ENCODE results near the gene SUCO. TPM values are rescaled to one million over a fixed set of nuclear protein-coding genes. Genes with fewer than 3 reads are reported as not detected.

Gene SUCO, protein sequence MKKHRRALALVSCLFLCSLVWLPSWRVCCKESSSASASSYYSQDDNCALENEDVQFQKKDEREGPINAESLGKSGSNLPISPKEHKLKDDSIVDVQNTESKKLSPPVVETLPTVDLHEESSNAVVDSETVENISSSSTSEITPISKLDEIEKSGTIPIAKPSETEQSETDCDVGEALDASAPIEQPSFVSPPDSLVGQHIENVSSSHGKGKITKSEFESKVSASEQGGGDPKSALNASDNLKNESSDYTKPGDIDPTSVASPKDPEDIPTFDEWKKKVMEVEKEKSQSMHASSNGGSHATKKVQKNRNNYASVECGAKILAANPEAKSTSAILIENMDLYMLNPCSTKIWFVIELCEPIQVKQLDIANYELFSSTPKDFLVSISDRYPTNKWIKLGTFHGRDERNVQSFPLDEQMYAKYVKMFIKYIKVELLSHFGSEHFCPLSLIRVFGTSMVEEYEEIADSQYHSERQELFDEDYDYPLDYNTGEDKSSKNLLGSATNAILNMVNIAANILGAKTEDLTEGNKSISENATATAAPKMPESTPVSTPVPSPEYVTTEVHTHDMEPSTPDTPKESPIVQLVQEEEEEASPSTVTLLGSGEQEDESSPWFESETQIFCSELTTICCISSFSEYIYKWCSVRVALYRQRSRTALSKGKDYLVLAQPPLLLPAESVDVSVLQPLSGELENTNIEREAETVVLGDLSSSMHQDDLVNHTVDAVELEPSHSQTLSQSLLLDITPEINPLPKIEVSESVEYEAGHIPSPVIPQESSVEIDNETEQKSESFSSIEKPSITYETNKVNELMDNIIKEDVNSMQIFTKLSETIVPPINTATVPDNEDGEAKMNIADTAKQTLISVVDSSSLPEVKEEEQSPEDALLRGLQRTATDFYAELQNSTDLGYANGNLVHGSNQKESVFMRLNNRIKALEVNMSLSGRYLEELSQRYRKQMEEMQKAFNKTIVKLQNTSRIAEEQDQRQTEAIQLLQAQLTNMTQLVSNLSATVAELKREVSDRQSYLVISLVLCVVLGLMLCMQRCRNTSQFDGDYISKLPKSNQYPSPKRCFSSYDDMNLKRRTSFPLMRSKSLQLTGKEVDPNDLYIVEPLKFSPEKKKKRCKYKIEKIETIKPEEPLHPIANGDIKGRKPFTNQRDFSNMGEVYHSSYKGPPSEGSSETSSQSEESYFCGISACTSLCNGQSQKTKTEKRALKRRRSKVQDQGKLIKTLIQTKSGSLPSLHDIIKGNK (N-terminal part only)
- total RNA-seq (2014; rRNA removed; shearing (Covaris generic)) (21.1 and 24.3 TPM in 2 replicates), polyA plus RNA-seq (2016; fragmentation: Nextera tagmentation; extraction: Ambion mirVana) (12.4 and 12.9 TPM in 2 replicates)

DNA sequence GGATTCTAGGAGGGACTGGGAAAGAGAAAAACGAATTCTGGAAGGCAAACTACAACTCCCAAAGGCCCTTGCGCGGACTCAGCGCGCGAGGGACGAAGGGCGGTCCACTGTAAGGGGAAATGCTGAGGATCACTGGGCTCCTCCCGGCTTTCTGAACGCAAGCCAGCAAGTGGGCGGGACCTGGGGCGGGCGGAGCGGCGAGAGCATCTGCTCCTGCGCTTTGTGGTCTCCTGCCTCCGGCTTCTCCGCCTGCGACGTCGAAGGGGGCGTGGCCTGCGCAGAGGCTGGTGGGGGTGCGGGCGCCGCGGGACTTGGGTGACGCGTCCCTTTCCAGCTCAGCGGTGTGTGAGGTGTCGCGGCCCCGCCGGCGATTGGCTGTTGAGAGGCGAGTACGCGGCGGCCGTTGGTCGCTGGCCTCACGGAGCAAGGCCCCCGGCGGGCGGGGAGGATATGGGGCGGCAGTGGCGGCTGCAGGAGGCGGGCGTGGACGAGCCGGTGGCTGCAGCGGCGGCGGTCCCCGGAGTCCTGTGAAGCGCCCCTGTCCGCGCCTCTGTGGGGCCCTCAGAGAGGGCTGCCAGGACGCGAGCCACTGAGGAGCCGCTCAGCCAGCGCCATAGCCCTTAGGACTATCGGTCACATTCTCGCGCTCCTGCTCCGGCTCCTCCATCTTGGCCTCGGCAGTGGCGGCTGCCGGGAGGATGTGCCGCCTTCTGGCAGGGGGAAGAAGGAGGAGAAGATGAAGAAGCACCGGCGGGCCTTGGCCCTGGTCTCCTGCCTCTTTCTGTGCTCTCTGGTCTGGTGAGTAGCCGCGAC lies at the start of gene SUCO:
Gene SUCO, plus strand, starts transcription at position 451 of the 813 bp plus-strand sequence. Its CDS starts 286 bp downstream, at position 737.
- Histone ChIP-seq H2AFZ (peak within 1 kb of the TSS; percentile 99), H3K4me2 (ENCODE audit: unreplicated experiment) (peak within 1 kb of the TSS; percentile 94), H3K9ac (peak within 1 kb of the TSS; percentile 91), H3K9me2 (ENCODE audit: insufficient read depth) (no peaks in the 10 kb centered on the region), H3K4me1 (ENCODE audit: insufficient read depth) (peaks cover 30% of the 10 kb centered on the region), H3K27ac (peak within 1 kb of the TSS; percentile 91), H3K4me3 (peak within 1 kb of the TSS; percentile 96), H3K36me3 (ENCODE audit: low read depth) (no peaks in the 10 kb centered on the region), H3K79me2 (ENCODE audit: insufficient read depth) (peaks cover 45% of the 10 kb centered on the region), H3K9me3 (ENCODE audit: low read depth) (no peaks in the 10 kb centered on the region), H3F3A (ENCODE audit: insufficient read depth) (peaks cover 21% of the 10 kb centered on the region), H4K20me1 (ENCODE audit: insufficient read depth) (no peaks in the 10 kb centered on the region; the same call in 1 of the 2 replicates), H3K27me3 (replicated peaks; ENCODE audit: insufficient read depth) (no peaks in the 10 kb centered on the region)
- in situ Hi-C loops (cut with MboI): no loop called here
- TF ChIP-seq EZH2phosphoT487 (IDR thresholded peaks at IDR 0.05; ENCODE audit: insufficient read depth, low read depth) (no peak), EZH2 (IDR thresholded peaks at IDR 0.05; ENCODE audit: insufficient read depth, poor library complexity, severe bottlenecking) (no peak)
- peak; percentile 100 for DNase-seq
- WGBS, 2 experiments (ENCODE audit: low coverage in 1 of 2, low lambda C conversion rate in 2 of 2, missing lambda C conversion rate in 2 of 2): 0 to 2% methylated on average over 52 to 53 of the region's 74 CpGs

DNA sequence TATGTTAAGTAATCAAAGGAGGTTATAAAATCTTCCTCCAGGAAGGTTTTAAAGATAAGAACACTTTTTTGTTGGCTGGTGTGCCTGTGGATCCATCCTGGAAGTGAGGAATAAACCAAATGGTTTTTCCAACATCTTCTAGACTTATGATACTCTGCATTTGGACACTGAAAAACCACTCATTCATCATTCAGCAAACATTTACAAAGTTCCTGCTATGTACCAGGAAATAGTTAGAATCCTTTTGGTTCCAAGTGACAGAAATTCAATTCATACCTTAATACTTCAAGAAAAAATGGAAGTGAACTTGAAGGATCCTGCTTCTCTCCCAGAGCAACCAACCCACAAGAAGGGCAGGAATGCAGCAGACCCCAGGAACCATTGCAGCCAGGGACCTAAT lies 49.5 kb upstream of the SUCO start:
- in situ Hi-C loops (cut with MboI): no loop called here
- Histone ChIP-seq H3F3A (ENCODE audit: insufficient read depth) (no peaks in the 10 kb centered on the region), H3K27ac (no peak overlapping the region), H3K4me1 (ENCODE audit: insufficient read depth) (no peaks in the 10 kb centered on the region), H3K79me2 (ENCODE audit: insufficient read depth) (no peaks in the 10 kb centered on the region), H3K4me2 (ENCODE audit: unreplicated experiment) (no peak overlapping the region), H3K9me3 (ENCODE audit: low read depth) (no peaks in the 10 kb centered on the region), H3K27me3 (replicated peaks; ENCODE audit: insufficient read depth) (peaks cover 33% of the 10 kb centered on the region), H3K9ac (no peak overlapping the region), H2AFZ (no peak overlapping the region), H3K4me3 (no peak overlapping the region), H3K9me2 (ENCODE audit: insufficient read depth) (no peaks in the 10 kb centered on the region), H4K20me1 (ENCODE audit: insufficient read depth) (no peaks in the 10 kb centered on the region), H3K36me3 (ENCODE audit: low read depth) (no peaks in the 10 kb centered on the region)
- no peak for DNase-seq
- TF ChIP-seq EZH2phosphoT487 (IDR thresholded peaks at IDR 0.05; ENCODE audit: insufficient read depth, low read depth): no peak
- TF ChIP-seq EZH2 (IDR thresholded peaks at IDR 0.05; ENCODE audit: insufficient read depth, poor library complexity, severe bottlenecking): no peak

DNA sequence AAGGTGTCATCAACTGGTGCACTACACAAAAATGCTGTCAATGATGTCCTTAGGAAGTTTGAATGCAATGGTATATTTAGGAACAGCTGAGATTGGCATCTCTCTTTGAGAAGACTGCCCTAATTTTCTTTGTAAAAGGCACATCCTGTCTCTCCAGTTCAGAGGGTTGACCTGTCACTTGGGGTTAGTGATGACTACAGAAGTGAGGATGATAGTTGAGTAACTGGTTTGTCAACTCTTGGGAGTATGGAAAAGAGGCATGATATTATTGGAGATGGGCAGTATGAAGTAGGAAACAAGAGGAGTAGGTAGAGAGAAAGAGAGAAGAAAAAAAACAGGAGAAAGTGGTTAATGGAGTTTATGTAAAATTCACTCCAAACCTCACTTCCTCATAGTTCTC lies 48.7 kb upstream of the SUCO start:
- DNase-seq: no peak
- Histone ChIP-seq H3K9me2 (ENCODE audit: insufficient read depth) (no peaks in the 10 kb centered on the region), H3K36me3 (ENCODE audit: low read depth) (no peaks in the 10 kb centered on the region), H2AFZ (no peak overlapping the region), H3K79me2 (ENCODE audit: insufficient read depth) (no peaks in the 10 kb centered on the region), H3K4me1 (ENCODE audit: insufficient read depth) (no peaks in the 10 kb centered on the region), H3K9me3 (ENCODE audit: low read depth) (no peaks in the 10 kb centered on the region), H4K20me1 (ENCODE audit: insufficient read depth) (no peaks in the 10 kb centered on the region), H3K27ac (no peak overlapping the region), H3K4me3 (no peak overlapping the region), H3F3A (ENCODE audit: insufficient read depth) (no peaks in the 10 kb centered on the region), H3K9ac (no peak overlapping the region), H3K4me2 (ENCODE audit: unreplicated experiment) (no peak overlapping the region), H3K27me3 (replicated peaks; ENCODE audit: insufficient read depth) (peaks cover 35% of the 10 kb centered on the region)
- in situ Hi-C loops (cut with MboI): no loop called here
- TF ChIP-seq EZH2phosphoT487 (IDR thresholded peaks at IDR 0.05; ENCODE audit: insufficient read depth, low read depth): no peak
- no peak for TF ChIP-seq EZH2 (IDR thresholded peaks at IDR 0.05; ENCODE audit: insufficient read depth, poor library complexity, severe bottlenecking)
